Liver (tissue), 9 donors: ENCODE measurements around the gene EXOC4. TPM values are rescaled to one million over a fixed set of nuclear protein-coding genes. Genes with fewer than 3 reads are reported as not detected.
"Not testable (repeated sequence)": the region's sequence is repeated elsewhere in the genome, so short reads cannot be mapped to it uniquely, and the experiment has no call there.

Experiments
- DNase-seq: peaks from one replicate; pipeline ENCODE4 v3.0.0-alpha.2; 2017; ENCODE audit warnings: low spot score
- H3K27ac ChIP-seq, 2 donors: one replicate each; pipeline ENCODE4 v1.7.0; 2013; ENCODE audit warnings: inconsistent platforms in 2 of 2, low read length in 2 of 2, control low read depth in 1 of 2, low read depth in 1 of 2, mild to moderate bottlenecking in 1 of 2
- H3K27me3 ChIP-seq, 4 donors: one replicate each; pipeline versions ENCODE4 v1.6.1 to v1.7.0; 2013; ENCODE audit warnings: low read length in 3 of 4, inconsistent platforms in 1 of 4, mild to moderate bottlenecking in 1 of 4, moderate library complexity in 1 of 4; ENCODE audit not compliant: control insufficient read depth in 4 of 4, insufficient read depth in 4 of 4
- H3K36me3 ChIP-seq, 4 donors: one replicate each; pipeline versions ENCODE4 v1.6.1 to v1.7.0; 2013; ENCODE audit warnings: low read length in 3 of 4, mild to moderate bottlenecking in 3 of 4, low read depth in 1 of 4, moderate library complexity in 1 of 4; ENCODE audit not compliant: control insufficient read depth in 4 of 4, insufficient read depth in 3 of 4
- H3K4me1 ChIP-seq, 4 donors: one replicate each; pipeline versions ENCODE4 v1.6.1 to v1.7.0; 2013; ENCODE audit warnings: low read length in 3 of 4, mild to moderate bottlenecking in 3 of 4, moderate library complexity in 1 of 4; ENCODE audit not compliant: control insufficient read depth in 4 of 4, insufficient read depth in 4 of 4
- H3K4me3 ChIP-seq, 3 donors: one replicate each; pipeline versions ENCODE4 v1.6.1 to v1.7.0; 2013; ENCODE audit warnings: low read length in 3 of 3, control low read depth in 1 of 3, low read depth in 1 of 3, mild to moderate bottlenecking in 1 of 3
- H3K9ac ChIP-seq, 2 donors: one replicate each; pipeline ENCODE4 v1.7.0; 2013; ENCODE audit warnings: low read length in 2 of 2, mild to moderate bottlenecking in 2 of 2, moderate library complexity in 2 of 2, control low read depth in 1 of 2, low read depth in 1 of 2
- H3K9me3 ChIP-seq, 4 donors: one replicate each; pipeline versions ENCODE4 v1.6.1 to v1.7.0; 2013; ENCODE audit warnings: low read length in 3 of 4; ENCODE audit not compliant: control insufficient read depth in 4 of 4
- GABPA ChIP-seq, 2 donors: IDR thresholded peaks in 1 of 2; conservative IDR thresholded peaks in 1 of 2; 2 replicates each; pipeline ENCODE4 v1.6.1; 2016; ENCODE audit warnings: antibody characterized with exemption in 2 of 2, mild to moderate bottlenecking in 1 of 2, moderate library complexity in 1 of 2
- HNF4A ChIP-seq, 2 donors: conservative IDR thresholded peaks; 2 replicates each; pipeline ENCODE4 v1.6.1; 2016; ENCODE audit warnings: antibody characterized with exemption in 2 of 2, mild to moderate bottlenecking in 2 of 2
- RAD21 ChIP-seq, 2 donors: IDR thresholded peaks; 2 replicates each; pipeline ENCODE4 v1.6.1; 2016; ENCODE audit warnings: antibody characterized with exemption in 2 of 2, mild to moderate bottlenecking in 2 of 2
- RXRA ChIP-seq, 2 donors: IDR thresholded peaks; 2 replicates each; pipeline ENCODE4 v1.6.1; 2017 to 2018; ENCODE audit warnings: antibody characterized with exemption in 2 of 2, mild to moderate bottlenecking in 1 of 2
- WGBS: extraction: QIAGEN DNeasy Blood & Tissue Kit; methylation state at CpG from one replicate; pipeline ENCODE4 v1.1.7; 2013; 5-methylcytosine and 5-hydroxymethylcytosine counted together
- polyA plus RNA-seq, 2 donors: library from polyadenylated mRNA; stranded (reverse) in 1 of 2; unstranded in 1 of 2; fragments of 200-250 nt in 1 of 2; fragments of >200 nt in 1 of 2; fragmentation: Nextera tagmentation in 1 of 2; extraction: Ambion mirVana in 1 of 2; gene quantifications; one replicate each; pipeline versions ENCODE4 v1.2.1 to v1.2.3, GENCODE V29; 2013 to 2015
- total RNA-seq, 2 donors: library from RNA; depleted of rRNA; stranded (reverse); fragments of >200 nt; gene quantifications; one replicate each; pipeline ENCODE4 v1.2.3, GENCODE V29; 2014
- TF ChIP-seq, protein P1 (sequence below): fragments of 150-350 bp; IDR thresholded peaks from 2 replicates; pipeline ENCODE4 v1.5.1; 2017; ENCODE audit warnings: improper control_type of control experiment, low read depth, low read length; ENCODE audit not compliant: missing input control
- TF ChIP-seq, protein P2 (sequence below): IDR thresholded peaks from 2 replicates; pipeline ENCODE4 v1.6.1; 2016; ENCODE audit warnings: antibody characterized with exemption
- donor health status: healthy.
- donor health status: healthy.
- donor health status: healthy.
- donor health status: healthy.
- donor health status: healthy.

Gene EXOC4
- total and polyA plus RNA-seq, 4 donors, result 9.5 to 55.9 (median 23.6) TPM

DNA sequence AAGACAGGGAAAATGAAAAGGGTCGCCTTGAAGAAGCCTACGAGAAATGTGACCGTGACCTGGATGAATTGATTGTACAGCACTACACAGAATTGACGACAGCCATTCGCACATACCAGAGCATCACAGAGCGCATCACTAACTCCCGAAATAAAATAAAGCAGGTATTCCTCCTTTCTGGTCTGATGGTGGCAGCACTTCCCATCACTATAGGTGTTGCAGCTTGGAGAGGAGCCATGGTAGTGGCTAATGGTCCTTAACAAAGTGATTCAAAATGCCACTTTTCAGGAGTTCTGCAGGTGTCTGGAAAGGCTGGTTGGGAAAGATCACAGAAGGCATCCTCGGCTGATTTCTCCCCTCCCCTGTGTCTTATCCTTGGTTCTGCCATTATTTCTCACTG is 22.1 kb downstream of the EXOC4 start:
- peaks cover 5 to 13% (median 11%) of the 10 kb centered on the region in 4 donors for H3K36me3 ChIP-seq

DNA sequence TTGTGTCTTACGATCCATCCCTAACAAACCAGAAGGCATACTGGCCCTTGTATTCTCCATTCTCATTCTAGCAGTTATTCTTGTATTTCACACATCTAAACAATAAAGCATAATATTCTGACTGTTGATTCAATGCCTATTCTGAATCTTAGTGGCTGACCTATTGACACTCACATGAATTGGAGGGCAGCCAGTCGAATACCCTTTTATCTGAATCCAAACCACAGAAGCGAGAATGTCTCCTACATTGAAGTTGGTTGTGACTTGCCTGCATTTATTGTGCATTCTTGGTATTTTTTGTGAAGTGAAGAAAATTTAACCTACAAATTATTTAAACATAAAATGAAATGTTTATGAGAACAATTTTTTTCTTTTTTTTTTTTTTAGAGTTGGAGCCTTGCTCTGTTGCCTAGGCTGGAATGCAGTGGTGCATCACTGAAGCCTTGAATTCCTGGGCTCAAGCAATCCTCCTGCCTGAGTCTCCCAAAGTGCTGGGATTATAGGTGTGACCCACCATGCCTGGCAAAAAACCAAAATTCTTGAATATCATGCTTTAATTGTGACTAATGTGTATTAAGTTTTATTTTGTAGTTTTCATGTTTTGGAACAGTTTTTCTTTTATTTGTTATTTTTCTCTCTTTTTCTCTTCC is 22.7 kb downstream of the EXOC4 start:
- Histone ChIP-seq H3K27me3 (no peaks in the 10 kb centered on the region), H3K36me3 (peaks cover 5 to 13% (median 11%) of the 10 kb centered on the region in 4 donors), H3K27ac (no peak overlapping the region), H3K9me3 (no peaks in the 10 kb centered on the region), H3K4me1 (no peaks in the 10 kb centered on the region), H3K9ac (no peak overlapping the region), H3K4me3 (no peak overlapping the region)
- DNase-seq, result no peak
- TF ChIP-seq GABPA (IDR thresholded peaks at IDR 0.05 in 1 of 2, conservative IDR thresholded peaks at IDR 0.05 in 1 of 2), result no peak
- TF ChIP-seq, protein P1, sequence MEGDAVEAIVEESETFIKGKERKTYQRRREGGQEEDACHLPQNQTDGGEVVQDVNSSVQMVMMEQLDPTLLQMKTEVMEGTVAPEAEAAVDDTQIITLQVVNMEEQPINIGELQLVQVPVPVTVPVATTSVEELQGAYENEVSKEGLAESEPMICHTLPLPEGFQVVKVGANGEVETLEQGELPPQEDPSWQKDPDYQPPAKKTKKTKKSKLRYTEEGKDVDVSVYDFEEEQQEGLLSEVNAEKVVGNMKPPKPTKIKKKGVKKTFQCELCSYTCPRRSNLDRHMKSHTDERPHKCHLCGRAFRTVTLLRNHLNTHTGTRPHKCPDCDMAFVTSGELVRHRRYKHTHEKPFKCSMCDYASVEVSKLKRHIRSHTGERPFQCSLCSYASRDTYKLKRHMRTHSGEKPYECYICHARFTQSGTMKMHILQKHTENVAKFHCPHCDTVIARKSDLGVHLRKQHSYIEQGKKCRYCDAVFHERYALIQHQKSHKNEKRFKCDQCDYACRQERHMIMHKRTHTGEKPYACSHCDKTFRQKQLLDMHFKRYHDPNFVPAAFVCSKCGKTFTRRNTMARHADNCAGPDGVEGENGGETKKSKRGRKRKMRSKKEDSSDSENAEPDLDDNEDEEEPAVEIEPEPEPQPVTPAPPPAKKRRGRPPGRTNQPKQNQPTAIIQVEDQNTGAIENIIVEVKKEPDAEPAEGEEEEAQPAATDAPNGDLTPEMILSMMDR, result no peak
- WGBS, result 91% methylated on average over 3 of the region's 3 CpGs

More for the DNA sequence above, 22.1 kb downstream of the EXOC4 start:
- DNase-seq, result no peak
- H3K9me3 ChIP-seq, result no peaks in the 10 kb centered on the region
- H3K4me3 ChIP-seq, result no peak overlapping the region
- TF ChIP-seq RAD21 (IDR thresholded peaks at IDR 0.05), result peak in 1 of 2 donors; percentile 12
- TF ChIP-seq, protein P2, sequence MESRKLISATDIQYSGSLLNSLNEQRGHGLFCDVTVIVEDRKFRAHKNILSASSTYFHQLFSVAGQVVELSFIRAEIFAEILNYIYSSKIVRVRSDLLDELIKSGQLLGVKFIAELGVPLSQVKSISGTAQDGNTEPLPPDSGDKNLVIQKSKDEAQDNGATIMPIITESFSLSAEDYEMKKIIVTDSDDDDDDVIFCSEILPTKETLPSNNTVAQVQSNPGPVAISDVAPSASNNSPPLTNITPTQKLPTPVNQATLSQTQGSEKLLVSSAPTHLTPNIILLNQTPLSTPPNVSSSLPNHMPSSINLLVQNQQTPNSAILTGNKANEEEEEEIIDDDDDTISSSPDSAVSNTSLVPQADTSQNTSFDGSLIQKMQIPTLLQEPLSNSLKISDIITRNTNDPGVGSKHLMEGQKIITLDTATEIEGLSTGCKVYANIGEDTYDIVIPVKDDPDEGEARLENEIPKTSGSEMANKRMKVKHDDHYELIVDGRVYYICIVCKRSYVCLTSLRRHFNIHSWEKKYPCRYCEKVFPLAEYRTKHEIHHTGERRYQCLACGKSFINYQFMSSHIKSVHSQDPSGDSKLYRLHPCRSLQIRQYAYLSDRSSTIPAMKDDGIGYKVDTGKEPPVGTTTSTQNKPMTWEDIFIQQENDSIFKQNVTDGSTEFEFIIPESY, result no peak
- H3K27me3 ChIP-seq, result no peaks in the 10 kb centered on the region
- no peak overlapping the region for H3K27ac ChIP-seq
- H3K4me1 ChIP-seq, result no peaks in the 10 kb centered on the region
- 98% methylated on average over 8 of the region's 8 CpGs for WGBS
- no peak overlapping the region for H3K9ac ChIP-seq

DNA sequence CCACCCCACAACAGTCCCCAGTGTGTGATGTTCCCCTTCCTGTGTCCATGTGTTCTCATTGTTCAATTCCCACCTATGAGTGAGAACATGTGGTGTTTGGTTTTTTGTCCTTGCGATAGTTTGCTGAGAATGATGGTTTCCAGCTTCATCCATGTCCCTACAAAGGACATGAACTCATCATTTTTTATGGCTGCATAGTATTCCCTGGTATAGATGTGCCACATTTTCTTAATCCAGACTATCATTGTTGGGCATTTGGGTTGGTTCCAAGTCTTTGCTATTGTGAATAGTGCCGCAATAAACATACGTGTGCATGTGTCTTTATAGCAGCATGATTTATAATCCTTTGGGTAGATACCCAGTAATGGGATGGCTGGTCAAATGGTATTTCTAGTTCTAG is 26.1 kb downstream of the EXOC4 start:
- not testable (repeated sequence) for H3K27me3 ChIP-seq, H3K4me3 ChIP-seq, H3K4me1 ChIP-seq, DNase-seq, H3K27ac ChIP-seq, H3K9ac ChIP-seq, H3K9me3 ChIP-seq
- 97% methylated on average over 2 of the region's 3 CpGs for WGBS
- H3K36me3 ChIP-seq, result peaks cover 5 to 13% (median 11%) of the 10 kb centered on the region in 4 donors

- TF ChIP-seq RXRA (IDR thresholded peaks at IDR 0.05) (no peak), HNF4A (conservative IDR thresholded peaks at IDR 0.05) (no peak)
- Histone ChIP-seq H3K27me3 (no peaks in the 10 kb centered on the region), H3K36me3 (peaks cover 1 to 8% (median 4%) of the 10 kb centered on the region in 4 donors), H3K4me3 (no peak overlapping the region), H3K9me3 (no peaks in the 10 kb centered on the region), H3K27ac (no peak overlapping the region), H3K9ac (no peak overlapping the region), H3K4me1 (no peaks in the 10 kb centered on the region)
- DNase-seq, result no peak
- 94% methylated on average over 1 of the region's 1 CpG for WGBS
Observed at GRCh38 chr7:133282094-133282493, 29.2 kb downstream of the EXOC4 start.
